ENCODE measurements around the gene PRXL2B. TPM values are rescaled to one million over a fixed set of nuclear protein-coding genes. Genes with fewer than 3 reads are reported as not detected.
A peak's percentile ranks its signal among the peaks of the same experiment; 100 is the strongest.

Gene PRXL2B
- total and polyA plus RNA-seq, 2 experiments from 2014 or later = 25.5 to 44.0 TPM

GRCh38 chr1:2540816-2541492 is 45.6 kb upstream of the PRXL2B start:
- peaks cover 27% of the 10 kb centered on the region for H3K27me3 Mint-ChIP-seq (ENCODE audit: insufficient read depth, low read depth, poor library complexity)
- H3K4me3 Mint-ChIP-seq = peak overlapping the region; percentile 59
- TF ChIP-seq CTCF (conservative IDR thresholded peaks at IDR 0.05; ENCODE audit: low read depth in 2 of 2) (no peak), NANOG (IDR thresholded peaks at IDR 0.05; ENCODE audit: borderline replicate concordance) (no peak), POLR2AphosphoS5 (IDR thresholded peaks at IDR 0.05; ENCODE audit: low read depth) (no peak), STAT1 (IDR thresholded peaks at IDR 0.05; ENCODE audit: unreplicated experiment) (no peak), ETS1 (IDR thresholded peaks at IDR 0.05) (no peak)
- peak overlapping the region; percentile 76 for H3K4me2 ChIP-seq
- 0 out of 2 replicates have a peak, but pooled peaks cover 3% of the 10 kb centered on the region for H3F3A ChIP-seq (replicated peaks; ENCODE audit: low read depth)
- H3K79me2 ChIP-seq (replicated peaks; ENCODE audit: insufficient read depth) = no peaks in the 10 kb centered on the region
- H4K20me1 ChIP-seq (replicated peaks; ENCODE audit: insufficient read depth) = no peaks in the 10 kb centered on the region
- peaks cover 15% of the 10 kb centered on the region; the same call in 1 of the 2 replicates for H3K27me3 ChIP-seq (ENCODE audit: insufficient read depth)
- peak; percentile 10 for ATAC-seq
- H3K4me1 ChIP-seq (ENCODE audit: insufficient read depth) = peaks cover 9% of the 10 kb centered on the region; the same call in 1 of the 2 replicates
- no peaks in the 10 kb centered on the region for H3K9me2 ChIP-seq (ENCODE audit: insufficient read depth)
- H3K36me3 Mint-ChIP-seq (ENCODE audit: low read depth) = no peaks in the 10 kb centered on the region
- peak; percentile 60 for DNase-seq (ENCODE audit: low spot score)
- H3K4me3 ChIP-seq = peak overlapping the region; percentile 57
- no peak overlapping the region for H2AFZ ChIP-seq
- H3K4me1 Mint-ChIP-seq = peaks cover 4% of the 10 kb centered on the region; the same call in 1 of the 3 replicates
- H3K27ac Mint-ChIP-seq = no peak overlapping the region
- H3K27ac ChIP-seq (ENCODE audit: low read depth) = no peak overlapping the region
- no peaks in the 10 kb centered on the region for H3K9me3 Mint-ChIP-seq
- no peaks in the 10 kb centered on the region for H3K36me3 ChIP-seq (ENCODE audit: insufficient read depth)

- no peak for DNase-seq (ENCODE audit: low spot score)
- no peak for ATAC-seq
- no peaks in the 10 kb centered on the region for H4K20me1 ChIP-seq (replicated peaks; ENCODE audit: insufficient read depth)
- TF ChIP-seq CREB1 (CRISPR knock-in tag; IDR thresholded peaks at IDR 0.05; ENCODE audit: low read depth) (no peak), EZH2phosphoT487 (IDR thresholded peaks at IDR 0.05; ENCODE audit: unreplicated experiment) (no peak), NANOG (IDR thresholded peaks at IDR 0.05; ENCODE audit: borderline replicate concordance) (no peak), JUNB (IDR thresholded peaks at IDR 0.05; ENCODE audit: unreplicated experiment) (no peak), CTCF (conservative IDR thresholded peaks at IDR 0.05; ENCODE audit: low read depth in 2 of 2) (no peak), STAT1 (IDR thresholded peaks at IDR 0.05; ENCODE audit: unreplicated experiment) (no peak), EZH2 (IDR thresholded peaks at IDR 0.05; ENCODE audit: low read depth, unreplicated experiment) (no peak), ETS1 (IDR thresholded peaks at IDR 0.05) (no peak), POLR2AphosphoS5 (IDR thresholded peaks at IDR 0.05; ENCODE audit: low read depth) (no peak), ZNF114 (CRISPR knock-in tag; IDR thresholded peaks at IDR 0.05) (no peak), REST (IDR thresholded peaks at IDR 0.05; ENCODE audit: unreplicated experiment) (no peak), ZNF331 (CRISPR knock-in tag; IDR thresholded peaks at IDR 0.05; ENCODE audit: low read depth) (no peak)
Measured at GRCh38 chr1:2541619-2542245, 44.8 kb upstream of the PRXL2B start.

More at GRCh38 chr1:2541619-2542245, 44.8 kb upstream of the PRXL2B start:
- Mint-ChIP-seq H3K9me3 (no peaks in the 10 kb centered on the region), H3K27me3 (ENCODE audit: insufficient read depth, low read depth, poor library complexity) (peaks cover 26% of the 10 kb centered on the region), H3K4me3 (0 out of 3 replicates have a peak overlapping the region, but pooled peaks have one; percentile 17), H3K4me1 (peaks cover 4% of the 10 kb centered on the region; the same call in 1 of the 3 replicates), H3K27ac (no peak overlapping the region), H3K36me3 (ENCODE audit: low read depth) (no peaks in the 10 kb centered on the region)
- Histone ChIP-seq H3K36me3 (ENCODE audit: insufficient read depth) (no peaks in the 10 kb centered on the region), H3K4me2 (no peak overlapping the region), H3K79me2 (replicated peaks; ENCODE audit: insufficient read depth) (no peaks in the 10 kb centered on the region), H3K27me3 (ENCODE audit: insufficient read depth) (peaks cover 12% of the 10 kb centered on the region; the same call in 1 of the 2 replicates), H3F3A (replicated peaks; ENCODE audit: low read depth) (0 out of 2 replicates have a peak, but pooled peaks cover 3% of the 10 kb centered on the region), H3K4me1 (ENCODE audit: insufficient read depth) (peaks cover 9% of the 10 kb centered on the region; the same call in 1 of the 2 replicates), H3K27ac (ENCODE audit: low read depth) (no peak overlapping the region), H3K4me3 (no peak overlapping the region), H3K9me2 (ENCODE audit: insufficient read depth) (no peaks in the 10 kb centered on the region), H2AFZ (no peak overlapping the region)
